SW480 (cell line): ENCODE data around the gene DOC2A.
"Not testable (repeated sequence)": the region's sequence is repeated elsewhere in the genome, so short reads cannot be mapped to it uniquely, and the experiment has no call there.

Source experiments
- DNase-seq: peaks from one replicate; pipeline ENCODE4 v3.0.0-alpha.2; 2016; ENCODE audit warnings: low spot score

The DOC2A gene

GRCh38 chr16:30027588-30028437, 17.0 kb upstream of the DOC2A start:
- DNase-seq, result no peak

GRCh38 chr16:30026449-30026848, 15.6 kb upstream of the DOC2A start:
- DNase-seq, result no peak

- no peak for DNase-seq
Observed at GRCh38 chr16:30025574-30025973, 14.7 kb upstream of the DOC2A start.

- DNase-seq, result no peak
Observed at GRCh38 chr16:30025156-30025555, 14.3 kb upstream of the DOC2A start.

GRCh38 chr16:30024451-30024850, 13.6 kb upstream of the DOC2A start:
- DNase-seq, result no peak

- DNase-seq, result no peak
Observed at GRCh38 chr16:30023586-30023985, 12.8 kb upstream of the DOC2A start.

GRCh38 chr16:30022887-30023286, 12.1 kb upstream of the DOC2A start, which contains the start of gene C16orf92:
Gene C16orf92 (plus strand): TSS chr16:30023198. CDS start chr16:30023341, 143 bp downstream.
- DNase-seq, result no peak

GRCh38 chr16:30018731-30019158, 7.9 kb upstream of the DOC2A start:
- no peak for DNase-seq

- DNase-seq, result not testable (repeated sequence)
Observed at GRCh38 chr16:30017937-30018336, 7.1 kb upstream of the DOC2A start.

GRCh38 chr16:30017277-30017656, 6.4 kb upstream of the DOC2A start:
- DNase-seq, result no peak

- no peak for DNase-seq
Observed at GRCh38 chr16:30016555-30017276, 5.9 kb upstream of the DOC2A start.

- DNase-seq, result not testable (repeated sequence)
Observed at GRCh38 chr16:30015450-30015849, 4.6 kb upstream of the DOC2A start.

GRCh38 chr16:30012598-30012997, 1.8 kb upstream of the DOC2A start:
- not testable (repeated sequence) for DNase-seq

- no peak for DNase-seq
Observed at GRCh38 chr16:30011714-30012504, 1.1 kb upstream of the DOC2A start.

- DNase-seq, result no peak
Observed at GRCh38 chr16:30009990-30010843, 610 bp downstream of the DOC2A start.

GRCh38 chr16:30009085-30009862, 1.6 kb downstream of the DOC2A start:
- no peak for DNase-seq

GRCh38 chr16:30007378-30007895, 3.4 kb downstream of the DOC2A start:
- no peak for DNase-seq

GRCh38 chr16:30006659-30007377, 4.0 kb downstream of the DOC2A start:
- DNase-seq, result no peak

- no peak for DNase-seq
Observed at GRCh38 chr16:30006095-30006473, 4.7 kb downstream of the DOC2A start.
